ENCODE data around the gene B4GALNT3. TPM values are rescaled to one million over a fixed set of nuclear protein-coding genes. Genes with fewer than 3 reads are reported as not detected.

Gene B4GALNT3
- total and polyA plus RNA-seq, 9 donors: 0.58 to 4.2 (median 1.7) TPM

DNA sequence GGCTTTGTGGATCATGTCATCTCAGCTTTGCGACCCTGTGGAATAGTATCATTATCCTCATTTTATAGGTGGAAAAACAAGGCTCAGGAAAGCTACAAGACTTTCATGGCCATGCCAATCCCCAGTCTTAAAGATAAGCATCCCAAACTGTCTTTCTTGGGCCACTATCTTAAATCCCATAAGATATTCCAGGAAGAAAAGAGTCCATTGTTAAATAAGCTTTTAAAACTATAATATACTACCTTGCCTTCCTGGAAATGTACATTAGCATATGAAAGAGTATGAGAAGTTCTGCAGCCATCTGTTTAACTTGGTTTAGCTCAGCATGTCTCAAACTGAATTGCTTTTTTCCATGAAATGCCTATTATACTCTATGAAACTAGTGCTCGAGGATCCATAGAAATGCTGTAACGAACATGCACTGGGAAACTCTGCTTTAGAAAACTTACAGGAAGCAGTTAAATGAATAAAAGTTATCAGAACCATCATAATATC, 77.1 kb downstream of the B4GALNT3 start:
- TF ChIP-seq EP300 (IDR thresholded peaks at IDR 0.05) (no peak), POLR2A (IDR thresholded peaks at IDR 0.05) (no peak)
- TF ChIP-seq, protein P1, sequence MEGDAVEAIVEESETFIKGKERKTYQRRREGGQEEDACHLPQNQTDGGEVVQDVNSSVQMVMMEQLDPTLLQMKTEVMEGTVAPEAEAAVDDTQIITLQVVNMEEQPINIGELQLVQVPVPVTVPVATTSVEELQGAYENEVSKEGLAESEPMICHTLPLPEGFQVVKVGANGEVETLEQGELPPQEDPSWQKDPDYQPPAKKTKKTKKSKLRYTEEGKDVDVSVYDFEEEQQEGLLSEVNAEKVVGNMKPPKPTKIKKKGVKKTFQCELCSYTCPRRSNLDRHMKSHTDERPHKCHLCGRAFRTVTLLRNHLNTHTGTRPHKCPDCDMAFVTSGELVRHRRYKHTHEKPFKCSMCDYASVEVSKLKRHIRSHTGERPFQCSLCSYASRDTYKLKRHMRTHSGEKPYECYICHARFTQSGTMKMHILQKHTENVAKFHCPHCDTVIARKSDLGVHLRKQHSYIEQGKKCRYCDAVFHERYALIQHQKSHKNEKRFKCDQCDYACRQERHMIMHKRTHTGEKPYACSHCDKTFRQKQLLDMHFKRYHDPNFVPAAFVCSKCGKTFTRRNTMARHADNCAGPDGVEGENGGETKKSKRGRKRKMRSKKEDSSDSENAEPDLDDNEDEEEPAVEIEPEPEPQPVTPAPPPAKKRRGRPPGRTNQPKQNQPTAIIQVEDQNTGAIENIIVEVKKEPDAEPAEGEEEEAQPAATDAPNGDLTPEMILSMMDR (IDR thresholded peaks at IDR 0.05): no peak
- intact Hi-C loops (cut with DNase I): no loop called here
- Histone ChIP-seq H3K9me3 (no peaks in the 10 kb centered on the region), H3K4me3 (no peak overlapping the region), H3K4me1 (ENCODE audit: insufficient read depth) (no peaks in the 10 kb centered on the region), H3K36me3 (no peaks in the 10 kb centered on the region), H3K27me3 (no peaks in the 10 kb centered on the region), H3K27ac (no peak overlapping the region)
- no peak for DNase-seq
- 91 to 97% (median 94%) methylated on average over 3 of the region's 3 CpGs for WGBS, 3 donors

DNA sequence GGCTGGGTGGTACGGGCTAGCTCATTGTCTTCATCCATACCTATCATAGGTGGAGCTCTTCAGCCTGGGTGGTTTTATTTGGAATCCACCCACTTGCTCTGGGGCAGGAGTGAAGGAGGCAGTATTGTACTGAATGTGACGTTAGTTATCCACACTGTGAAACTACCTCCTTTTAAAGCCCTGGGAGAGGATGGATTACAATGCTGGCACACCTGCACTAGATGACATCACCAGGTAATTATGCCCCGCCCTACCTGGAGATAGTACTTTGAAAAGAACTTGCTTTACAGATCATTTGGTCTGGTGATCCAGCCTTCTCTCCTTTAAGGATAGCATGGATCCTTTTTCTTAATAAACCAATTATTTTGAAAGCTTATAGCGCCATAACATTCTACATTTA, 78.0 kb downstream of the B4GALNT3 start:
- H3K4me3 ChIP-seq: no peak overlapping the region
- H3K9me3 ChIP-seq: no peaks in the 10 kb centered on the region
- H3K36me3 ChIP-seq: no peaks in the 10 kb centered on the region
- intact Hi-C loops (cut with DNase I): no loop called here
- no peak for DNase-seq
- TF ChIP-seq EP300 (IDR thresholded peaks at IDR 0.05): no peak
- no peak for TF ChIP-seq POLR2A (IDR thresholded peaks at IDR 0.05)
- TF ChIP-seq, protein P1 (IDR thresholded peaks at IDR 0.05): no peak
- no peak overlapping the region for H3K27ac ChIP-seq
- no peaks in the 10 kb centered on the region for H3K27me3 ChIP-seq
- no peaks in the 10 kb centered on the region for H3K4me1 ChIP-seq (ENCODE audit: insufficient read depth)
- WGBS, 3 donors: 88 to 92% (median 89%) methylated on average over 4 of the region's 4 CpGs

DNA sequence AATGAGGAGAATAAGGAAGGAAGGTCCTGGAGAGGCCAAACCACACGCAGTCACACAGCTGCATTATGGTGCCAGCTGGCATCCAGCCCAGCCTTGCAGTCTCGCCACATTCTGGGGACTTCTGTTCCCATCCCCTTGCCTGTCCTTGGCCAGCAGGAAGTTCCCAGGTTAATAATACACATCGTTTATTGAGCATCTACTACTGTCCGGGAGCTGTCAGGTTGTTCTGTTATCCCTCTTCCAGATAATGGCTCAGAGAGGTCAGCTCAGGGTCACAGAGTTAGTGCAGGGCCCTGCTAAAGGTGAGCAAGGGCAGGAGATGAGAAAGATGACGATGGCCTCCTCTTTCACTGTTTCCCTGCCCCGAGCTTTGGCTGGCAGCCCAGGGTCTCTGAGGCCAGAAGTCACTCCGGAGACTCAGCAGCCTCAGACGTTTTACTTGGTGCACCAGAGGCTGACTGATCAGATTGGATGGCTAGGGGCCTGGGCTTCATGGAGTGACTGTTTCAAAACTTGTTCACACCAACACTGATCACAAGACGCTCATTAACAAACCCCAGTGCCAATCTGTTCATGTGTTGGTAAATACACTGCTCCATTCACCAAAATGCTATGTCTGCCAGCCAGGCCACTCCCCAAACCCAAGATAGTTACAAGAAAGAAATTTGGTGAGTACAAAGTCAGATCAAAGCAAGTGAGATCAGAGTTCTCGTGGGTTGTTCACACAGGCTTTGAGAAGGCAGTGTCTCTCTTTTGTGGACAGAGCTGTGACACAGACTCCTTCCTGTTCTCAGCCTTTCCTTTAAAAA, 79.2 kb downstream of the B4GALNT3 start:
- intact Hi-C loops (cut with DNase I): no loop called here
- no peak for TF ChIP-seq POLR2A (IDR thresholded peaks at IDR 0.05)
- TF ChIP-seq EP300 (IDR thresholded peaks at IDR 0.05): no peak
- TF ChIP-seq, protein P1 (IDR thresholded peaks at IDR 0.05): no peak
- Histone ChIP-seq H3K4me1 (ENCODE audit: insufficient read depth) (no peaks in the 10 kb centered on the region), H3K27me3 (no peaks in the 10 kb centered on the region), H3K4me3 (no peak overlapping the region), H3K27ac (no peak overlapping the region), H3K9me3 (no peaks in the 10 kb centered on the region), H3K36me3 (no peaks in the 10 kb centered on the region)
- WGBS, 3 donors: 24 to 33% (median 29%) methylated on average over 10 of the region's 10 CpGs
- DNase-seq: no peak

DNA sequence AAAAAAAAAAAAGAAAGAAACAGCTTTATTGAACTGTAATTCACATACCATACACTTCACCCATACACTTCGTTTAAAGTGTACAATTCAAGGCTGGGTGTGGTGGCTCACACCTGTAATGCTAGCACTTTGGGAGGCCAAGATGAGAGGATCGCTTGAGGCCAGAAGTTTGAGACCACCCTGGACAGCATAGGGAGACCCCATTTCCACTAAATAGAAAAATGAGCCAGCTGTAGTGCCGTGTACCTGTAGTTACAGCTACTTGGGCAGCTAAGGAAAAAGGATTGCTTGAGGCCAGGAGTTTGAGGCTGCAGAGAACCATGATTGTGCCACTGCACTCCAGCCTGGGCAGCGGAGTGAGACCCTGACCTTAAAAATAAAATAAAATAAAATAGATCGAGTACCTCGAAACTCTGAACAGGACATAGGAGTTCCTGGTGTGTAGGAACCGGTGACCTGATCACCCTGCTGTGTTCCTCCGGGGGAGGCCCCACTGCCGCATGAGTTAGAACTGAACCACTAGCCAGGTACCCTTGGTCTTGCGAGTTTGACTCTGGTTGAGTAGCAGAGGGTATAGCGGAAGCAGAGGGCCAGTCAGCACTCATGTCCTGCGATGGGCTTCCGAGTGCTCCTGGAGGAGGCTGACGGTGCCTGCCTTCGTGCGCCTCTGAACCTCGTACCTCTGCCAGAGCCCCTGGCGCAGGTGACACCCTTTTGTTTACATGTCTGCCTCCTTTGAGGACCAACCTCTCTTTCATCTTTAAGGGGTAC, 80.0 kb downstream of the B4GALNT3 start:
- Histone ChIP-seq H3K36me3 (no peaks in the 10 kb centered on the region), H3K27ac (no peak overlapping the region), H3K27me3 (no peaks in the 10 kb centered on the region), H3K4me3 (no peak overlapping the region), H3K9me3 (no peaks in the 10 kb centered on the region), H3K4me1 (ENCODE audit: insufficient read depth) (no peaks in the 10 kb centered on the region)
- intact Hi-C loops (cut with DNase I): no loop called here
- 90 to 94% (median 90%) methylated on average over 18 of the region's 18 CpGs for WGBS, 3 donors
- TF ChIP-seq, protein P1 (IDR thresholded peaks at IDR 0.05): no peak
- no peak for TF ChIP-seq EP300 (IDR thresholded peaks at IDR 0.05)
- TF ChIP-seq POLR2A (IDR thresholded peaks at IDR 0.05): no peak
- DNase-seq: no peak

Measured in ovary (tissue), 9 donors.